ENCODE data around the gene FAM186B.
A peak's percentile ranks its signal among the peaks of the same experiment; 100 is the strongest.

FAM186B gene

DNA sequence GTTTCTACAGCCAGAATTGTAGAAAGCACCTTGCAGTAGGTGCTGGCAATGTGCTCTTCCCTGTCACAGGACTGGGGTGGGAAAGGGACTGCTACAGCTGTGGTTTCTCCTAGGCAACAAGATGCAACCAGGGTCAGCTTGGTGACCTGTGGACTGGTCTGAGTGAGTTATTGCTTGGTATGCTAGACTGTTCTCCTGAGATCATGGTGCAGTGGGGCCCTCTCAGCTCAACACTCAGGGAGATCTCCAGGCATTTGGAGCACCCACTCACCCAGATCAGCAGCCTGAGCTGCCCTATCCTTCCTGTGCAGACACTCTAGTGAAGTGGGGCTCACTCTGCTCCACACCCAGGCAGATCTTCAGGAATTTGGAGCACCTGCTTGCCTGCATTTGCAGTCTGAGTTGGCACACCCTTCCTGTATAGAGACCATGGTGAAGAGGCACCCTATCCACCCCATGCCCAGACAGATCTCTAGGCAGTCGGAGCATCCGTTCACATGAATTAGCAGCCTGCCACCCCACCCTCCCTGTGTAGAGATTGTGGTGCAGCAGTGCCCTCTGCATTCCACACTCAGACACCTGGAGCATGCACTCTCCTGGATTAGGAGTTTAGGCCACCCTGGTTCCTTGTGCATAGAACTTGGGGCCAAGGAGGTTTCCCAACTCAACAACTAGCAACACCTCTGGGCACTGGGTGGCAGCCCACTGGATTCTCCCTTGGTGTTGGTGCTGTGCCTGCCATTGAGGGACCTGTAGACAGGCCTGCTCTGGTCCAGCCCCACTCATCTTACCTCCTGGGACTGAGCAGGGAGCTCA lies 3.8 kb upstream of the FAM186B start:
- DNase-seq, result no peak

DNA sequence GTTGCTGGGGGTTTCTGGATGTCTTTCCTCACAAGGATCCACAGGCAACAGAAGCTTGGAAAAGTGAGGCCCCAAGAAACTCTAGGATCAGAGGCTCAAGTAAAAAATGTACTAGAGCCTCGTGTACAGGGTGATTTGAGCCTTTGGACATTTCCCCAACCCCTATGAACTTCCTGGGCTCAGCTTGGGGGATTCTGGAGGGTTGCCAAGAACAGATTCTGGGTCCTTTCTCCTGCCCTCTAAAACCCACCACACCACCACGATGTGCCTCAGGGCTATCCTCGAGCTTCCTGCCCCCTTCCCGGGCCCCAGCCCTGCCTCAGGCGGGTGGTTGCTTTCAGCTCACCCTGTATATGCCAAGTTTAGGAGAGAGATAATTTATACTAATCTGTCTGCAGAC lies 583 bp downstream of the FAM186B start:
- DNase-seq, result no peak

DNA sequence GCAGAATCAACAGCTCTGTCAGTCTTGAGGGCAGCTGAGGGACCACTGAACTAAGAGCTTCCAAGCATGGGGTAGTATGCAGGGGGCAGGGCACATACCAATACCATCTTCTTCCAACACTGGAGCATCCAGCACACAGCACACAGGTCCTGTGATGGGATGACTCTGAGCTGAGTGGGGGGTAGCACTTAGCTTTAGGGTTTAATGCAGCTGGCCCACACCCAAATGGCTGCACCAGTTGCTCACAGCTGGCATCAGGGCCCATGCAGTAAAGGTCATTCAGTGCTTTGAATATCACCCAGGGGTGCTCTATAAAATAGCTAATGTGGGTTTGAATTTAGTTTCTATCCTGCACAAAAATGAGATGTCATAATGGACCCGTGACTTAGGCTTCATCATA lies 1.7 kb downstream of the FAM186B start:
- DNase-seq, result no peak

DNA sequence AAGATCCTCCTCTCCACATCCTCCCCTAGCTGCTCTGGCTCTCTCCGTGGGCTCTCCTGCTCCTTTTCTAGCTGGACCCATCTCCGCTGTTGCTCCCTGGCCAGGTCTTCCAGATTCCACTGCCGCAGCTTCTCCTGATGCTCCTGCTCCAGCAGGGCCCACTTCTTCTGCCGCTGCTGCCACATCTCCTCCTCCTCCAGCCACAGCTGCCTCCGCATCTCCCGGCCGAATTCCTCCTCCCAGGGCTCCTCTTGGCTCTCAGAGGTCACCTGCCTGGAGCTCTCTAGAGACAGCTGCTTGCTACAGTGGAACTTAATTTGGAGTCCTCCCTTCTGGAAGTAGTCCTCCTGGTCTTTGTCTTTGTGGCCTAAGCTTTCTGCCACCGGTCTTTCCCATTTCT lies 5.5 kb downstream of the FAM186B start:
- no peak for DNase-seq

DNA sequence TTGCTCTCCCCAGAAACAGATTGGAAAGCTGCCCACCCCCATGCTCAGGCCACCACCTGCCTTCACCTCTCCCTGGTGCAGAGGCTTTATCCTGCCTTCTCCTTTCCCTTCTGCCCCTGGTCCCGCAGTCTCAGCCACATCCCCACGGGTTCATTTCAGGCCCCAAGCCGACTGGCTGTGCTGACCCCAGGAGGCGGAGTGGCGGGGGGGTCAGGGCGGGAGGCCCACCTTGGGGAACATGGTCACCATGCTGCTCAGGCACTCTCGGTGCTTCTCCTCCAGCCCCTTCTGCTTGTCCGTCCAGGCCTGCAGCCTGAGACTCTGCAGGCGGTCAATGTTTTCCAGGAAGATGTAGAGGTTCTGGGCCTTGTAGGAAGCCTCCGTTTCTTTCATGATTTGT lies 6.9 kb downstream of the FAM186B start:
- no peak for DNase-seq

DNA sequence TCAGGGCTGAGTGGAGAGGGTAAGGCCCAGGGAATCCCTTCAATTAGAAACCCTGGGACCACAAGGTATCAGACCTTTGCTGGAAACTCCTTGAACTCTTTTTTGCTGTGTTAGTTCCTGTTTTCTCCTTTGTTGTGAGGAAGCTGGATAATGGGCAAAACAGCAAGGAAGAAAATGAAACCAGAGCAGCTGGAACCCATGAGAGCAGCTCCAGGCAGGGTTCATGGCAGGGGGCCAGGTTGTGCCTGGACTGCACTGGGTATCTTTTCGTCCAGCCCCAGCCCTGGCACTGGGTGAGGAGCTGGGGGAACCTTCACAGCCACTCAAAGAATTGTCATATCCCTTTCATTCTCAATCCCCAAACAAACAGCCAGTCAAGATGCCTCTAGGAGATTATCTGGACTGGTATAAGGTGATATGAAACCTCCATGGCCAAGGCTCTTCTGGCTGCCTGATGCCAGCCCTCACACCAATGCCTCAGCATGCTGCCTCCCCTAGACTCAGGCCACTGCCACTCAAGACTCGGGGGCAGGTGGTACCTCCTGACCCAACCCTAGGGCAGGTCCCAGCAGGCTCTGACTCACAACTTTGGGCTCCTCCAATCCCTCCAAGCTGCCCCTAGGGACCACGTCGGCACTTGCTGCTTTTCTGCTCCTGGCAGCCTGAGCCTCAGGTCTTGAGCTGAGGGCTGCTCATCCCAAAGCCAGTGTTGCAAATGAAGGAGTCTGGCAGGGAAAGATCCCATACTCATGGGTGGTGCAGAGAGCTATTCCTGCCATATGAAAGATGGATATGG lies 16.5 kb downstream of the FAM186B start:
- DNase-seq, result no peak

DNA sequence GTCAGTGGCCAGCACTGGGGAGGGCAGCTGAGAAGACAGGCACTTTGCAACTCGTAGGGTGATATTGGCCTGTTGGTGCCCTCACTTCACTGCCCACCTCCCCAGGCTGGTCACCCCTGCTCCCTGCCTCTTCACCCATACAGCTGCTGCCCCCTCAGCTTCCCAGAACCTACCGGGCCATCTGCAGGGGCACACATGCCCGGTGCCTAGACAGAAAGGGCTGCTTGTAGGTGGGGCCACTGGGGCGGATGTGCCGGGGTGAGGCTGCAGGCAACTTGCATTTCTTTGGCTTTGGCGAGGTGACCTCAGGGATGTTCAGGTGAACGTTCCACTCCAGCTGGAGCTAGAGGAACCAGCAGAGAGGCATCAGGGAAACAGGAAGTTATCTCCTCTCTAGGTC lies 17.2 kb downstream of the FAM186B start:
- no peak for DNase-seq

DNA sequence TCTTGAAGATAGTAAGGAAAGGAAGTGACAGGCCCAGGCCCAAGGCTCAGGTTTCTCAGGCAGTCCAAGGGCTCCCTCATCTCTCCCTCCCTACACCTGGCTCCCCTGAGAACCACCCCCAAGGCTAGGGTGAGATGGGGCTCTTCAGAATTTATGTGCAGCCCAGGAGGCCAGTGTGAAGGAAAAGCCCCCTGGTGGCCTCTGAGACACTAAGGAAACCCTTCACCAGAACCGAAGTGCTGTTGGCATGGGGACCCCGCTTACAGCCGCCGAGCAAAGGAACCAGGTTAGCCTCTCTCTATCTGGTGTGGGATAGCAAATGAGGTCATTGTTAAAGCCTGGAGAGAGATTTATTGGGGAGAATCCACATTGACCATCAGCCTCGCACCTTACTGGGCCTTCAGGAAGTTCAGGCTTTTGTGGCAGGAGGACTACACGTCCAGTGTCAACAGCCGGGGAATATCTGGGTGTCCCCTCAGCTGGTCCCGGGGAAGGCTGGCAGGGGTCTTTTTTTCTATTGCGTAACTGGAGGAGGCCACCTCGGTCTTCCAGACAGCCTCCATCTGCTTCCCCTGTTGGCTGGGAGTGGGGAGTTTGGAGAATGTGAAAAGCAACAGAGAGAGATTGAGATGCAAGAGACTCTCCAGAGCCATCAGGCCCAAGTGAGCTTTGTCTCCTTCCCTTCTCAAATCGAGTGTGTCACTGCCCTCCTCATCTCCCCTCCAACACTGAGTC lies 18.1 kb downstream of the FAM186B start:
- DNase-seq, result no peak

DNA sequence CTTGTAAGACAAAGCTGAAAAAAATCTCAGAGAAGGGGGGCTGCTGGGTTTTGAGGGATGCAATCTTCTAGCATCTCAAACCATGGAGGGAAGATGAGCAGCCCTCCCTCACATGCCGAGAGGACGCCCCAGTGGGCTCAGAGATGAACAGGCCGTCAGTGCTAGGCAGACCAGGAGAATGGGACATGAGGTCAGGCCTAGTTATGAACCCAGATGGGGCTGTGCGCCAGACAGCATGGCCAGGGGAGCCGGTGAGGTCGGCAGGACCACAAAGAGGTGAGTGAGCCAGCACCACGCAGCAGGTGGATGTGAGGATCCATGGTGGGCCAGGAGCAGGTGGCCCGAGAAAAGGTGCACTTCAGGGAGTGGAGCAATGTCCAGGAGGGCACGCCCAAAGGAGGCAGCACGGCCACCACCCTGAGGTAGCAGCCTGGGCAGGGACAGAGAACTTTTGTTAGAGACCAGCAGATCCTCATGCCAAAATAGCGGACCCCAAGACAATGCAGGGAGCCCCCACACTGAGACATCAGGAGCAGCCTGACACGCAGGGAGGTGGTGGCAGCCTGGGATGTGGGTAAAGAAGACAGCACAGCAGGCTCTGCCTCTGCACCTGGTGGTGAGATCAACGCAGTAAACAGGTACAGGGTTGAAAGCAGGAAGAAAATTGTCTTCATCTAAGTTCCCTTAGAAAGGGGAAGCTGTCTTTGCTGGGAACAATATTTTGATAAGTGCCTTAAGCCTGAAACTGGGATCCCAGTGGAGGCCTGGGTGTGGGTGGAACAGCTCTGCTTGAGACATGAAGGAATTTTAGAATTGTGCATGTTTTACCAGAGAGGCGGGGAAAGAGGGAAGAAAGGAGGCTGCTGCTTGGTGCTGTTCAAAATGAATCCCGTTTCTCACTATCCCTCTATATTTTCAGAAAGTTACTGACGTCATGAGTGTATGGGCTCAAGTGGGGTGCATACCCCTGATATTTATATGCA lies 19.7 kb downstream of the FAM186B start:
- no peak for DNase-seq

DNA sequence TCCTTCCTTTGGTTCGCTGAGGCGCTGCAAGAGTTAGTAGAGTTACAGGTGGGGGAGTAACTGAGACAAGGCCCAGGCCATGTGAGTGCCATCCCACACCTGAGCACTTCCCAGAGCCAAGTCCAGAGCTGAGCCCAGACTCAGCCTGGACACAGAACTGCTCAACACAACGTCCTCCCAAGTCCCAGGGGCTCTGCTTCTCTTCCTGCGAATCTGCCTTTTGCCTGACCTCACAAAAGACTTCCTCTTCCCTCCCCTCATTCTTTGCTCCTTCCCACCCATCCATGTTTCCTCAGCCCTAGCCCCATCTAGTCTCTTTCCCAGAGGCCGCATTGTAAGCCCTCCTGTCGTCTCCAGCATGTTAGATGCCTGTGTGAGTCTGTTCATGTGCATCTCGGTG lies 20.8 kb downstream of the FAM186B start:
- no peak for DNase-seq

DNA sequence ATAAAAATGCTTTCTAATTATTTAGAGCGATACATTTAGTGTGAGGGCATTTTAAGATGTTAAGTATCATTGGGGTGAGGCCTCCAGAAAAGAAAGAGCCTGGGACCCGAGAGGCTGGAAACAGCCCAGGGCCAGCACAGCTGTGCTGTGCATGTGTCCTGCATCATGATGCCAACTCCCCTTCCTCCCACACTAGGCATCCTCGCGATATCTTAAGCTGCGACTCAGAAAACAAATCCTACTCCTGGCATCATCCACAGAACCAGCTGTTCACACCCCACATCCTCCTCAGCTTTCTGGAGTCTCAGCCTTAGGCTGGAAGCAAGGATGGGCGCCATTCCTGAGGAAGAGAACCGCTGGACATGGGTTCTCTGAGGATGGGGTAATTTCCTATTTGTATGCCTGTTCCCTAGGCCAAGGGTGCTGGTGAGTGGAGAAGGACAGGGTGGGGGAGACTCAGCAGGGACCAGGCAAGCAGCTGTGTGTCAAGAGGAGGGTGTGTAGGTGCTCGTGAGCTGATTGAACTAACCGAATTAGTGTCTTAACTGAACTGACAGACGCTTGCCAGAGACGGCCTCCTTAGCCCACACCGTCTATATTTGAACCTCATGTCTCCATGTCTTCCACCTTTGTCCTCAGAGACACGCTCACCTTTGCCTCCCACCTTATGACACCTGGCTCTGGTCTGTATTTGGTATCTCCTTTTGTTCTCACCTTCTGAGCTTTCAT lies 21.9 kb downstream of the FAM186B start:
- DNase-seq, result no peak

DNA sequence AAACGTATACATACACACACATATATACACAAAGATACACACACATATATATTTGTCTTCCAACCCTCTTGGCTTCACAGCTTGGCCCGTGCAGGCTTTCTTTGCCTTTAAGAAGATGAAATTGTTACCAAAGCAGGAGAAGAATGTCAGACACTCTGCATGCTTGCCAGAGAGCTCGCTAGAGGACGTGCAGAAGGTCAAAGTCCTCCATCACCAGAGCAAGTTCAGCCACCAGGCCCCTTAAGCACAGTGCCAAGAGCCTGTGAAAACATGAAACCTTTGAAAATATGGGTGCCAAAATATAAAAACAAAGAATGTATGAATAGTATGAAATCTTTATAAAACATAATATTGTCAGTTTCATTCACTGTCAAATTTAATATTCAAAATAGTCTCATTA lies 22.6 kb downstream of the FAM186B start:
- no peak for DNase-seq

DNA sequence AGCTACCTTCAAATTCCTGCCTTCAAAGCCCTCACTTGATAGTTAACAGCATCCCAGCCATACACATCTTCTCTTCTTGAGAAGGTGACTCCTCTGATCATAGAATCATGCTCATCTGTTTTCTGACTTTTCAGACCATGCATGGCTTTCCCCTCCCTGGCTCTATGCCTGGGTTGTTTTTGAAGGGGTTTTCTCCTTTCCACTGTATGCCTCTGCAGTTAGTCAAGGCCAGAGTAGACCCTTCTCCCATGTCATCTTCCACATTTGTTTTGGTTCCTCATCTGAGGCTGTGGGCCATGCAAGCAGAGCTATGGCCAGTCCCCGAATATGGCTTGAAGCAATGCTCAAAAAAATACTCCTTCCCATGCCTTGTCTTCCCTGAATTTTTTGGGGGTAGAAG lies 23.2 kb downstream of the FAM186B start:
- DNase-seq, result no peak

DNA sequence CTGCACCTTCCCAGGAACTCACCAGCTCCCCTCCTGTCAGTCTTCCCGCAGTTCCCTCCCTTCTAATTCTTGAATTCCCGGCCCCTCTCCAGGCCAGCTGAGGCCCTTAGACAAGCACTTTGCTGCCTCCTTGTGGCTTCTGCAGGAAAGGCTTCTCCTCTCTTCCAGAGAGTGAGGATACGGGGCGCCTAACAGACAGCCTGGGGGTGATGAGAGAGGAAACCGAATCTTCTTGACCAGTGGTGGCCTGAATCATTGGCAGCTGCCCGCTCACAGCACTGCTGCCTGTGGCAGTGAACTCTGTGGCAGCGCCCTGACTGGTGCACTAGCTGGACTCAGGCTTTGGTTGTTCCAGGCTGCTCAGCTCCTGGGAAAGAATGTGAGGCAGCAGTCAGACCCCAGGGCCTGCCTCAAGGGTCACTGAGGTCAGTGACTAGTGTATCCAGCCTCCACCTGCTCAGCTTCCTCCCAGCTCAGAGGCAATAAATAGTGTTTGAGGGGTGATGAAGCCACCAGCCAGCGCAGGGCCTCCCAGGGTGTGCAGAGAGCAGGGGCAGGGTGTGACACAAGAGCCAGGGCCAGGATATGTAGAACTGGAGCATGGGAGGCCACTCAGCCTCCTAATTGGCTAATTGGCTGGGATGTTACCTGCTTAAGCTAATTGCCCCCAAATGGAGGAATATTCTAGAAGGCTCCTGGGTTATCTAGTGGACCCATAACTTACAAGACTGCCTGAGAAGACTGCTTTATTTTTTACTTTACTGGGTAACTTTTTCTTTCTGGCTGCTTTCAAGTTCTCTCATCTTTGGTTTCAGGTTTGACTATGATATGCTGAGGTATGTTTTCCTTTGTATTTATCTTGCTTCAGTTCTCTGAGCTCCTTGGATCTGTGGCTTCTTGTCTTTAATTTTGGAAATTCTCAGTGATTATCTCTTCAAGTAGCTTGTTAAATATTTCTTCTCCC lies 24.6 kb downstream of the FAM186B start:
- DNase-seq, result peak; percentile 33

DNA sequence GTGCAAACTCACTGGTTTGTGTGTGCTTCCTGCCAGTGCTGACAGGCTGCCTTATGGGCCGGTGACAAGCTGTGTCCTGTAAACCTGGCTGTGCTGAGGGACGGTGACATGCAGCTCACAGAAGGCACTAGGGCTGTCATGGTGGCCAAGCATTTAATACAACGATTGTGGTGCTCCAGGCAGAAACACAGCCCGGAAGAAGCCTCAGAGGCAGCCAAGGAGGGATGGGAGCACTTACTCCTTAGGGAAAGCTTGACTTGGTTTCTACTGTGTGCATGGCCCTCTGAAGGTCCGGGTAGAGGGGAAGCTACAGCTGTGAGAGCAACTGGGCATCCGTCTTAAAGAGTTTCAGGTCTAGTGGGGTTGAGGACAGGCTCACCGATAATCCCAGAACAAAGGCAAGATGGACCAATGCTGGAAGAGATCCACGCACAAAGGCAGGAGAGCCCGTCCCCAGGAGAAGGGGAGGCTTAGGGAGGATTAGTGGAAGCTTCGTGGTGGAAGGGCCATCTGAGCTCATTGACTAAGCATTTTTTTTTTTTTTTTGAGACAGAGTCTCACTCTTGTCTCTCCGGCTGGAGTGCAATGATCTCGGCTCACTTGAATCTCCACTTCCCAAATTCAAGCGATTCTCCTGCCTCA lies 26.8 kb downstream of the FAM186B start:
- DNase-seq, result no peak

DNA sequence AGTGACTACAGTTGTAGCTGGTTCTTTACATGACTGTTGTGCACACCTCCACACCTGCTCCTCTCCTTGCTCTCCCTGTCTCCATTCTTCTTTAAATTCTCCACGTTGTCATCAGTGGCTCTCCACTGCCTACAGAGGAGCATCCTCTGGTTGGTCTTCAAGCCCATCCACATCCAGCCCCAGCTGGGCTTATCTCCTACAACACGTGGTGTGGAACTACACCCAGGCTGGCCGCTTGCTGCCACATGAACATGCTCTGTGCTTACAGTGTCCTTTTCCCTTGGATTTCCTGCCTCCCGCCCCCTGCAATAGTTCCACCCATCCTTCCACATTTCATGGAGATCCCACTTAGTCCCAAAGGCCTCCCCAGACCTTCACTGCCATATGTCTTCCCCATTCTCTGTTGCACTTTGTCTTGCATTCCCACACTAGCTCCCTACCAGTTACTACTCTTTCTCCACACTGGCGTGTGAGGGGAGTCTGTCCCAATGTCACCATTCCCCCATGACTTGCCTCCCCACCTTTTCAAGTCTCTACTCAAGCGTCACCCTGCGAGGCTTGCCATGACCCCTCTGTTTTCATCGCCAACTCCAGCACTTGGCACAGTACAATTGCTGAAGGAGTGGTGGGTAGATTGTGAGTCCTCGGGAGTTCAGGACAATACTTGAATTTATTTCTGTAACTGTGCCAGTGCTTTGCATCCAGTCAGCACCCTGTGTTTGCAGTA lies 27.7 kb downstream of the FAM186B start:
- DNase-seq, result no peak

DNA sequence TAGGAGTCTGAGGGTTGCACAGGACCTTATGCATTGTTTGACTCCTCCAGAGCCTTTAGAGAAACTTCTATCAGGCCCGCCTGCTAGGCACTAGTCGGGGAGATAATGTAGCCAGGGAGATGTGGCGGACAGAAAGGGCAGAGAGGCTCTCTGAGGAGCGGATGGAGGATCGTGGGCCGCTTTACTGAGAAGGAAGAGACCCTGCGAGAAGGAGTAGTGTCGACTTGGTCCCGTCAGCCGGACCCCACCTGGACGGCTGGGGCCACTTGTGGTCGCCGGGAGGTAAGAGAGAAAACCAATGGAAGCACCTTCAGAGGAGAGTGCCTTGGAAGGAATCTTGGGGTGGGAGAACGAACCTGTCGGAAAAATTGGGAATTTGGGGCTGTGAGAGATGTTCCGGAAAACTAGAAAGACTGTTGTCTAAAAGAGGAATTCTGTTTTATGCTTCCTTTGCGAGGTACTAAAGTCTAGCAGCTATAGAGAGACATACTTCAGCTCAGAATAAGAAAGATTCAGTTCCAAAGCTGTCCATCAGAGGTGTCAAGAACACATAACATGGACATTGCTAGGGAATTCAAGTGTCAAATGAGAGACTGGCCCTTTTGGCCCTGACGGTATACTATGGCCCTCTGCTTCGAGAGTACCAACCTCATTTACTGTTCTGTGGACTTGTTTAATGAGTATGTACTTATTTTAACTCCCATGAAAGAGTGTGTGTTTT lies 36.8 kb downstream of the FAM186B start:
- DNase-seq, result no peak

Measured in effector CD8-positive, alpha-beta T cell (primary cell).